Measurements from ENCODE around the gene PHF23.

Gene PHF23

GRCh38 chr17:7207120-7208001 is 31.9 kb downstream of the PHF23 start:
- FAIRE-seq (no peak), DNase-seq (ENCODE audit: low spot score) (no peak)

- FAIRE-seq: no peak
Observed at GRCh38 chr17:7205561-7205960, 33.7 kb downstream of the PHF23 start.

GRCh38 chr17:7204828-7205461 is 34.3 kb downstream of the PHF23 start:
- FAIRE-seq (no peak), DNase-seq (ENCODE audit: low spot score) (no peak)

More at GRCh38 chr17:7205561-7205960, 33.7 kb downstream of the PHF23 start:
- DNase-seq (ENCODE audit: low spot score): no peak

- DNase-seq (ENCODE audit: low spot score): no peak
- FAIRE-seq: no peak
Observed at GRCh38 chr17:7204336-7204735, 34.9 kb downstream of the PHF23 start.

GRCh38 chr17:7203391-7203790 is 35.9 kb downstream of the PHF23 start:
- FAIRE-seq (no peak), DNase-seq (ENCODE audit: low spot score) (no peak)

- FAIRE-seq: no peak
- DNase-seq (ENCODE audit: low spot score): no peak
Observed at GRCh38 chr17:7196651-7197401, 42.4 kb downstream of the PHF23 start.

- no peak for FAIRE-seq
- no peak for DNase-seq (ENCODE audit: low spot score)
Observed at GRCh38 chr17:7195971-7196370, 43.3 kb downstream of the PHF23 start.

- no peak for FAIRE-seq
Observed at GRCh38 chr17:7192271-7192937, 46.9 kb downstream of the PHF23 start.

GRCh38 chr17:7191571-7192270 is 47.5 kb downstream of the PHF23 start:
- DNase-seq (ENCODE audit: low spot score) (no peak), FAIRE-seq (no peak)

More at GRCh38 chr17:7192271-7192937, 46.9 kb downstream of the PHF23 start:
- DNase-seq (ENCODE audit: low spot score): no peak

GRCh38 chr17:7191069-7191468 is 48.2 kb downstream of the PHF23 start:
- DNase-seq (ENCODE audit: low spot score): no peak
- no peak for FAIRE-seq

GRCh38 chr17:7190276-7190917 is 48.9 kb downstream of the PHF23 start:
- DNase-seq (ENCODE audit: low spot score) (no peak), FAIRE-seq (no peak)

GRCh38 chr17:7186241-7186640 is 53.0 kb downstream of the PHF23 start:
- FAIRE-seq: no peak
- no peak for DNase-seq (ENCODE audit: low spot score)

All from RCC 7860 (cell line).